Measurements from ENCODE around the gene ZNF367.
"Not testable (repeated sequence)": the region's sequence is repeated elsewhere in the genome, so short reads cannot be mapped to it uniquely, and the experiment has no call there.

The ZNF367 gene

DNA sequence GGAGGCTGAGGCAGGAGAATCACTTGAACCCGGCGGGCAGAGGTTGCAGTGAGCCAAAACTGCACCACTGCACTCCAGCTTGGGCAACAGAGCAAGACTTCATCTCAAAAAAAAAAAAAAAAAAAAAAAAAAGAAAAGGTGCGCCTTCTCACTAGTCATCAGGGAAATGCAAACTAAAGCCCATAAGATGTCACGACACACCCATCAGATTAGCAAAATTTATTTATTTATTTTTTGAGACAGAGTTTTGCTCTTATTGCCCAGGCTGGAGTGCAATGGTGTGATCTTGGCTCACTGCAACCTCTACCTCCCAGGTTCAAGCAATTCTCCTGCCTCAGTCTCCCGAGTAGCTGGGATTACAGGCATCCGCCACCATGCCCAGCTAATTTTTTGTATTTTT lies 57.6 kb downstream of the ZNF367 start:
- DNase-seq = not testable (repeated sequence)

- no peak for DNase-seq
Measured at GRCh38 chr9:96350866-96351265, 67.3 kb downstream of the ZNF367 start.

DNA sequence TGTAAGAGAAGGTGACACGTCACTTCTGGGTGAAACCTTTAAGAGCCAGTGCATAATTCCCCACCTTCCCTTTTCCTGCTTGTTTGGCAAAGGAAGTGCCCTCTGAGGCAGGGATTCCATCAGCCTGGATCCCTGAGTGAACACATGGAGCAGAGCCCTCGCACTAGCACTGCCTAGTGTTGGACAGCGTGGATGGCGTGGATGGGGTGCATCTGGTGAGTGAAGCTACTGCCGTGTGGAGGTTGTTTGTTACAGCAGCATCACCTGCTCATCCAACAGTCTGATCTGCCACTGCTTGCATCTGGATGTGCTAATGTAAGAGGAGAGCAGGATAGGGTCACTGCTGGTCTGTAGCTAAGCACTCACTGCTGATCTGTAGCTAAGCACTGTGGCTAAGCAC lies 69.9 kb downstream of the ZNF367 start:
- no peak for DNase-seq

DNA sequence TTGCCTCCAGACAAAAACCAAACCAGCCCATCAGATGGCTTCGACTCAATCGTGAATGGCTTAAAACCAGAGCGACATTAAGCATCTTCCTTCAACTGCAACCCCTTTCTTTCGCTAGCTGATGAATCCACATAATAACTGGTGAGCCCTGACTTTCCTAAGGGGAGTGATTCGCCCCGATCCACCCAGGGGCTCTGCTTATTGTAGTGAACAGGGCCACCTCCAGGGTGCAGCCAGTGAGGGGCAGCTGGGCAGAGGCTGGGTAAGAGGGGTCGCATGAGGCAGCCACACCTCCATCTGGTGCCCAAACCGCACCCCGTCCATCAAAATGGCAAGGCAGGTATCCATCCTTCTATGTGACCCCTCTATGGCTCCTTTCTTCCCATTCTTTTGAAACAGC lies 72.6 kb downstream of the ZNF367 start:
- DNase-seq = no peak

- no peak for DNase-seq
Measured at GRCh38 chr9:96344458-96345180, 73.6 kb downstream of the ZNF367 start.

GRCh38 chr9:96343515-96344360 lies 74.4 kb downstream of the ZNF367 start:
- DNase-seq = no peak

DNA sequence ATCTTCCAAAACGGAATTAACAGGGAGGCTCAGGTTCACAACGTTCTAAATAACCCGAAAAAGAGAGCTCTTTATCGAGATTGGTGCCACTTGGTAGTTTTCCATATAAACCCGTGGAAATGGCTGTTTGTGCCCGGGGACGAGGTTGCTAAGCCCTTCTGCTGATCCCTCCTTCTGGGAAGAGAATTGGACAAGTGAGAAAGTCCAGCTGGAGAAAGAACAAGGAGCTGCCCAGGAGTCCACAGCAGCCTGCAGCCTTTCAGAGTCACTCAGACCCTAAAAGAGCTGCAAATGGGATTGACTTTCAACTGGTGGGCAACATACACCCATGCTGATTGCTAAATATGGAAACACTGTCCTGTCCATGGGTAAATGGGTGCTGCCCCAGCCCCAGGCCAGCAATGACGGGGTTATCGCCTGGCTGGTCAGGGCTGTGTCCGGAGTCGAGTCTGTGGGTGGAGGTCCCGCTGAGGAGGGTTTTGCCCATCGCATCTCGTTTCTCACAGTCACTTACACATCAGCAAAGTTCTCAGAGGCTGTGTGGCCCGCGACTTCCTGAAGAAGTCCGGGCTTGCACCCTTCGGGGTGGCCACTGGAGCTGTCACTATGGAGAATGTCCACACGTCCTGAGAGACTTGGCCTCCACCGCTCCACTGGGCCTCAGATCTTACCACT lies 75.5 kb downstream of the ZNF367 start:
- no peak for DNase-seq

GRCh38 chr9:96340707-96341106 lies 77.5 kb downstream of the ZNF367 start:
- no peak for DNase-seq

- no peak for DNase-seq
Measured at GRCh38 chr9:96338299-96338698, 79.9 kb downstream of the ZNF367 start.
